Activated naive CD4-positive, alpha-beta T cell treated with anti-CD3 and anti-CD28 coated beads, Interleukin-2, amount 50 U/mL, for 24 hours (primary cell): ENCODE data around the gene NLGN1.

Experiments used
- H3K27ac Mint-ChIP-seq: one replicate; pipeline ENCODE4 v1.8.0; 2021; ENCODE audit warnings: mild to moderate bottlenecking, mixed read lengths
- H3K27me3 Mint-ChIP-seq: one replicate; pipeline ENCODE4 v1.8.0; 2021; ENCODE audit warnings: mixed read lengths
- H3K36me3 Mint-ChIP-seq: one replicate; pipeline ENCODE4 v1.8.0; 2021; ENCODE audit warnings: mixed read lengths
- H3K4me1 Mint-ChIP-seq: one replicate; pipeline ENCODE4 v1.8.0; 2021; ENCODE audit warnings: mixed read lengths
- H3K4me3 Mint-ChIP-seq: one replicate; pipeline ENCODE4 v1.8.0; 2021; ENCODE audit warnings: mild to moderate bottlenecking, mixed read lengths
- H3K9me3 Mint-ChIP-seq: one replicate; pipeline ENCODE4 v1.8.0; 2021; ENCODE audit warnings: mixed read lengths

The NLGN1 gene

DNA sequence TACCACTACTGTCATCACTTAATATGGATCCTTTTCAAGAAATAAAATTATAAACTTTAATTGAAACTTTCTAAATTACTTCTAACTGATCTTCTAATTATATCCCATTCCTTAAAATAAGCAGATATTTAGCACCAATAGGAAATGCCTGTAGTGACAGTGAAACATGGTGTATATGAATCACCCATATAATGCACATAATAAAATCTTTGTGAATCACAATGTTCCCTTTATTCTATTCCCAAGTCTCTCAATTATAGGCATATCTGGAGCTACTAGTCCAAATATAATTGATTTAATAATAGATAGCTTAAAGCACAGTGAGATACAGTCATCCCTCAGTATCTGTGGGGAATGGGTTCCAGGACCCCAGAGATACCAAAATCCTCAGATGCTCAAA is 490.3 kb downstream of the NLGN1 start:
- Mint-ChIP-seq H3K27ac (no peak overlapping the region), H3K9me3 (no peaks in the 10 kb centered on the region), H3K27me3 (no peaks in the 10 kb centered on the region), H3K4me1 (no peaks in the 10 kb centered on the region), H3K4me3 (no peak overlapping the region), H3K36me3 (no peaks in the 10 kb centered on the region)

DNA sequence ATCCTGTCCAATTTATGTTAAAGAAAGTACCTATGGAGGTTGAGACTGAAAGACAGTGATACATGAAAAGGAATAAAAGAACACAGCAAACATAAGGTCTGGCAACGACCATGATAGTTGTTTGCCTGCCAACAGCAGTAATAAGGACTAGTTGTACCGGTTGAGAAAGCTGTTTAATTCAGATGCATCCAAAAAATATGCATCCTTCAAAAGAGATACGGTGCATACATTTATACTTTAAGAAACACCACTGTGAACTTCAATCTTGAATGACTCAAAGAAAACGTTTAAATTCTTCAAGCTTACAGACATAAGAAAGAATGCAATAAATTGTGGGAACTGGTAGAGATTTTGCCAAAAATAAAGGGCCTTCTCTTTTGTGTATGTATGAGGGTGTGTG is 492.1 kb downstream of the NLGN1 start:
- Mint-ChIP-seq H3K9me3 (peaks cover 7% of the 10 kb centered on the region), H3K27ac (no peak overlapping the region), H3K4me1 (no peaks in the 10 kb centered on the region), H3K36me3 (no peaks in the 10 kb centered on the region), H3K27me3 (no peaks in the 10 kb centered on the region), H3K4me3 (no peak overlapping the region)

- Mint-ChIP-seq H3K9me3 (peaks cover 7% of the 10 kb centered on the region), H3K4me1 (no peaks in the 10 kb centered on the region), H3K27me3 (no peaks in the 10 kb centered on the region), H3K27ac (no peak overlapping the region), H3K4me3 (no peak overlapping the region), H3K36me3 (no peaks in the 10 kb centered on the region)
Observed at GRCh38 chr3:173890091-173890490, 492.5 kb downstream of the NLGN1 start.

GRCh38 chr3:173891272-173892100 is 493.9 kb downstream of the NLGN1 start:
- Mint-ChIP-seq H3K27me3 (no peaks in the 10 kb centered on the region), H3K9me3 (peaks cover 7% of the 10 kb centered on the region), H3K36me3 (no peaks in the 10 kb centered on the region), H3K27ac (no peak overlapping the region), H3K4me3 (no peak overlapping the region), H3K4me1 (no peaks in the 10 kb centered on the region)

- no peaks in the 10 kb centered on the region for H3K27me3 Mint-ChIP-seq
- no peak overlapping the region for H3K4me3 Mint-ChIP-seq
- no peaks in the 10 kb centered on the region for H3K36me3 Mint-ChIP-seq
- H3K27ac Mint-ChIP-seq = no peak overlapping the region
- H3K4me1 Mint-ChIP-seq = no peaks in the 10 kb centered on the region
- H3K9me3 Mint-ChIP-seq = peaks cover 7% of the 10 kb centered on the region
Observed at GRCh38 chr3:173892547-173892946, 495.0 kb downstream of the NLGN1 start.

DNA sequence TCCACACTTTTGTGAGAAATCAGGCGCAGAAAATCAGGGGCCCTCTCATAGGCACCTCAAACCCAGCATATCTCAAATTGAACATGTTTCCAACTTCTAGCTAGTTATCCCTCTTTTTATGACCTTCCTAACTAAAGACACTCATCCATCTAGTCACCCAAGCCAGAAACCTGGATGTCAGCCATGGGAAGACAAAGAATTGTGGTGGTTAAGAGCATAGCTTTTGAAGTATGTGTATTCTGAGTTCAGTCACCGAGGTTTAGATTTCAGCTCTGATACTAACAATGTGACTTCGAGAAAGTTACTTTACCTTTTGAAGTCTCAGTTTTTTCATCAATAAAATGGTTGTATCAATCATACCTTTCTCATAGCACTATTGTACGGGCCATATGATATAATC is 495.5 kb downstream of the NLGN1 start:
- Mint-ChIP-seq H3K4me3 (no peak overlapping the region), H3K27ac (no peak overlapping the region), H3K36me3 (no peaks in the 10 kb centered on the region)

GRCh38 chr3:173893835-173894234 is 496.3 kb downstream of the NLGN1 start:
- Mint-ChIP-seq H3K27me3 (no peaks in the 10 kb centered on the region), H3K27ac (no peak overlapping the region), H3K4me1 (no peaks in the 10 kb centered on the region), H3K9me3 (peaks cover 7% of the 10 kb centered on the region), H3K36me3 (no peaks in the 10 kb centered on the region), H3K4me3 (no peak overlapping the region)

More for the DNA sequence above, 495.5 kb downstream of the NLGN1 start:
- Mint-ChIP-seq H3K9me3 (peaks cover 7% of the 10 kb centered on the region), H3K4me1 (no peaks in the 10 kb centered on the region), H3K27me3 (no peaks in the 10 kb centered on the region)

DNA sequence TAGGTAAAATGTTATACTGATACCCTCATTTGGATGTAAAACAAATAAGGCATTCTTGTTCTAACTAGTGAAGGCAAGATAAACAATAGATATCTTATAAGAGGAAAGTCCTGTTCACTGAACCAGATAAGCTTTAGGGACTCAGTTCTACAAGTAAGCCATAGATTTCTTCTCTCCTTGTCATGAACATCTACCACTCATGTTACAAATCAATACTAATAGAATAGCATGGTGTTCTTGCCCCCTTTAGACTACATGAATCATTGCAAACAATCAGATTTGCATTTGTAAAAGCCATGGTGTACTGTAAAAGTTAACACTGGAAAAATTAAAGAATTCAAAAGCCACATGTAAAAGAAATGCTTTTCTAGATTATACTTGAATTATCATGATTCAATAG is 500.1 kb downstream of the NLGN1 start:
- no peaks in the 10 kb centered on the region for H3K4me1 Mint-ChIP-seq
- H3K27me3 Mint-ChIP-seq = no peaks in the 10 kb centered on the region
- no peak overlapping the region for H3K27ac Mint-ChIP-seq
- peaks cover 7% of the 10 kb centered on the region for H3K9me3 Mint-ChIP-seq
- H3K4me3 Mint-ChIP-seq = no peak overlapping the region
- H3K36me3 Mint-ChIP-seq = no peaks in the 10 kb centered on the region

GRCh38 chr3:173901649-173902048 is 504.1 kb downstream of the NLGN1 start:
- Mint-ChIP-seq H3K27me3 (no peaks in the 10 kb centered on the region), H3K4me3 (no peak overlapping the region), H3K4me1 (no peaks in the 10 kb centered on the region), H3K9me3 (no peaks in the 10 kb centered on the region), H3K27ac (no peak overlapping the region), H3K36me3 (no peaks in the 10 kb centered on the region)

- H3K9me3 Mint-ChIP-seq = no peaks in the 10 kb centered on the region
Observed at GRCh38 chr3:173902401-173902800, 504.9 kb downstream of the NLGN1 start.

GRCh38 chr3:173902871-173903270 is 505.3 kb downstream of the NLGN1 start:
- Mint-ChIP-seq H3K36me3 (no peaks in the 10 kb centered on the region), H3K27me3 (no peaks in the 10 kb centered on the region), H3K4me1 (no peaks in the 10 kb centered on the region), H3K4me3 (no peak overlapping the region), H3K9me3 (no peaks in the 10 kb centered on the region), H3K27ac (no peak overlapping the region)

More at GRCh38 chr3:173902401-173902800, 504.9 kb downstream of the NLGN1 start:
- H3K4me3 Mint-ChIP-seq = no peak overlapping the region
- no peaks in the 10 kb centered on the region for H3K36me3 Mint-ChIP-seq
- no peaks in the 10 kb centered on the region for H3K4me1 Mint-ChIP-seq
- no peak overlapping the region for H3K27ac Mint-ChIP-seq
- H3K27me3 Mint-ChIP-seq = no peaks in the 10 kb centered on the region

DNA sequence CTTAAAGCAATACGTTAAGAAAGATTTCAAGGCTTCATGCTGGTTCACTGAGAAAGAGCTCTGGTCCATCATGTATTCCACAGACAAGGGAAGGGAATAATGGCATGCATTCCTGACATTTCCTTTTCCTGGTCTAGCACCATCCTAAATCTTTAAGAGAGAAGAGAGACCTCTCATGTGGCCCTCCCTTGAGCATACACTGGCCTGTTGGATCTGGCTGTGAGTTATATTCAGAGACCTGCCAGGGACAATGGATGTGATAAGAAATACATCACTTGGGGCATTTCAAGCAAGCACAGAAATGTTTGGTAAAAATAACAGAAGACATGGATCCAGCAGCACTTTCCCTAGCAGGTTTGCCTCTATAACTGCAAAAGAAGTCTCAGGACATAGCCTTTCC is 507.8 kb downstream of the NLGN1 start:
- H3K9me3 Mint-ChIP-seq = no peaks in the 10 kb centered on the region
- H3K4me3 Mint-ChIP-seq = no peak overlapping the region

GRCh38 chr3:173911446-173911845 is 513.9 kb downstream of the NLGN1 start:
- Mint-ChIP-seq H3K36me3 (no peaks in the 10 kb centered on the region), H3K9me3 (no peaks in the 10 kb centered on the region), H3K4me1 (no peaks in the 10 kb centered on the region), H3K4me3 (no peak overlapping the region), H3K27me3 (no peaks in the 10 kb centered on the region), H3K27ac (no peak overlapping the region)

More for the DNA sequence above, 507.8 kb downstream of the NLGN1 start:
- H3K27ac Mint-ChIP-seq = no peak overlapping the region
- no peaks in the 10 kb centered on the region for H3K4me1 Mint-ChIP-seq
- H3K36me3 Mint-ChIP-seq = no peaks in the 10 kb centered on the region
- H3K27me3 Mint-ChIP-seq = no peaks in the 10 kb centered on the region

DNA sequence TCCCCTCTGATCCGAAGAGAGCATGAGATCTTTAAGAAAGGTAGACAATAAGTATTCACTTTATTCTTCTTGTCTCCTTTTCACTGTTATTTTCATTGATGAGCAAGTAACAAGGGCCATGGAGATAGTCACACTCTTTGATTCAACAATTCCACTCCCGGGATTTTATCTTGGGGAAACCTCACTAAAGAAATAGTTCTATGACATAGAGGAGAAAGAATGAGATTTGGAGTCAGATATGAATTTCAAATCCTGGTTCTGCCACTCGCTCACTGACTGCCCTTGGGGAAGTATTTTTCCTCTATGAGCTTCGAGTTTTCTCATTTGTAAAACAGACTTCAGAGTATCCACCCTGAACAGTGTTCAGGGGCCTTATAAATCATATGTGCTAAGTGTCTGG is 514.6 kb downstream of the NLGN1 start:
- no peaks in the 10 kb centered on the region for H3K9me3 Mint-ChIP-seq
- H3K27me3 Mint-ChIP-seq = no peaks in the 10 kb centered on the region
- no peaks in the 10 kb centered on the region for H3K36me3 Mint-ChIP-seq
- H3K4me3 Mint-ChIP-seq = no peak overlapping the region
- no peaks in the 10 kb centered on the region for H3K4me1 Mint-ChIP-seq
- H3K27ac Mint-ChIP-seq = no peak overlapping the region

GRCh38 chr3:173913397-173913796 is 515.9 kb downstream of the NLGN1 start:
- Mint-ChIP-seq H3K27me3 (no peaks in the 10 kb centered on the region), H3K36me3 (no peaks in the 10 kb centered on the region), H3K9me3 (no peaks in the 10 kb centered on the region), H3K4me1 (no peaks in the 10 kb centered on the region), H3K27ac (no peak overlapping the region), H3K4me3 (no peak overlapping the region)

DNA sequence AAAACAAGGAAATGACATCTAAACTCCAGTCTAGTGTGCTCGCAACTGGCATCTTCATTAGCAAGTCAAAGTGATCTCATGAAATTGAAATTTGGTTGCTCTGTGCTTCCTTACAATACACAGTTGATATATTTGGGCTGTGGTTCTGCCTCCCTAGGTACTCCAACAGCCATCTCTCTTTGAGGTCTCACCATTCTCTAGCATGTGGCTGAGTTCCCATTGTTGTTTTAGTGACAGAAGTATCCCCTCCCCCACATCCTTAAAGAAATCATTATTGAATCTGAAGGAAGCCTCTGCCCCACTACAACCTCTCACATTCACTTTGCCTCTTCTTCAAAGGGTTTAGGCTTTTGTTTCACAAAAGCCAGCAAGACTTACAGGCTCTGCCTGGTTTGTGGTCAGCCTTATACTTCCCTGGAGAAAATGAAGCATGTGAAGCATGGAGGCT is 516.5 kb downstream of the NLGN1 start:
- no peak overlapping the region for H3K4me3 Mint-ChIP-seq

DNA sequence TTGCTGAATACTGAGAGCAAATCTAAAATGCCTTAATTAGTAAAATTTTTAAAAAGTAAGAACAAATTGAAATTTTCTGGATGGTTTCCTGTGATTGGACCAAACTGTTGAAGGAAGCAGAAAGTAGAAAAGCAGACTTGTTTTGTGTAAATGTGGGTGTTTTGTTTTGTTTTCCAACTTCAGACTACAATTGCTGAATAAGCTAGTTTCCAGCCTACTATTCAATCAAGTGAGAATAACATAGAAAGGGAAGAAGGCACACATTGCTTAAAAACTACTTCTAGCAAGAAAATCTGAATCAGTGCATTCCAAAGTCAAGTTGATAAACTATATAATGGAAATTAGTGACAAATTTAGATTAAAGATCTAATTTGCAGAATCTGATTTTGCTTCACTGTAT is 519.3 kb downstream of the NLGN1 start:
- H3K27me3 Mint-ChIP-seq = no peaks in the 10 kb centered on the region
- H3K4me1 Mint-ChIP-seq = no peaks in the 10 kb centered on the region
- H3K27ac Mint-ChIP-seq = no peak overlapping the region
- no peak overlapping the region for H3K4me3 Mint-ChIP-seq
- H3K9me3 Mint-ChIP-seq = no peaks in the 10 kb centered on the region
- no peaks in the 10 kb centered on the region for H3K36me3 Mint-ChIP-seq

More for the DNA sequence above, 516.5 kb downstream of the NLGN1 start:
- Mint-ChIP-seq H3K4me1 (no peaks in the 10 kb centered on the region), H3K36me3 (no peaks in the 10 kb centered on the region), H3K27ac (no peak overlapping the region), H3K27me3 (no peaks in the 10 kb centered on the region), H3K9me3 (no peaks in the 10 kb centered on the region)
